ENCODE data around the gene NFATC2.

GRCh38 chr20:51535075-51535386 lies 7.5 kb downstream of the NFATC2 start:
- TF ChIP-seq POLR2A (IDR thresholded peaks at IDR 0.05): no peak
- no peak for TF ChIP-seq CTCF (IDR thresholded peaks at IDR 0.05)

Data from Peyer's patch (tissue), 4 donors.